IMR-90 (cell line): ENCODE measurements around the gene CLEC14A. TPM values are rescaled to one million over a fixed set of nuclear protein-coding genes. Genes with fewer than 3 reads are reported as not detected.

Source experiments
- ATAC-seq: fragments of 200-7000 bp; cut with Tn5 transposase; 2 replicates; pipeline ENCODE4 v1.9.1; 2020; ENCODE audit warnings: low read depth, mild to moderate bottlenecking, moderate library complexity
- BruUV-seq: library from RNA; stranded (reverse); fragments of 400-500 nt; replicated peaks from 2 replicates; lab custom pipeline; 2021; lab: Mats Ljungman, UMichigan
- CTCF ChIA-PET: fragments of 300-600 bp; formaldehyde crosslinking; extraction: SDS; loops from one replicate; lab custom pipeline; 2021; ENCODE audit warnings: antibody characterized with exemption; lab: Yijun Ruan, JAX
- POLR2A ChIA-PET: fragments of 300-600 bp; sonication (Branson Sonifier 250); formaldehyde crosslinking; loops from one replicate; lab custom pipeline; 2022; ENCODE audit warnings: antibody characterized with exemption; ENCODE audit not compliant: unreplicated experiment; lab: Charles Lee
- DNase-seq: peaks from one replicate; pipeline ENCODE4 v3.0.0; 2013
- H2AFZ ChIP-seq: replicated peaks from 2 replicates; pipeline ENCODE3; 2013; ENCODE audit warnings: low read length, mild to moderate bottlenecking; ENCODE audit not compliant: poor library complexity
- H2AK5ac ChIP-seq: 2 replicates; pipeline ENCODE4 v1.6.1; 2013; ENCODE audit warnings: low read depth, low read length, inconsistent platforms
- H2AK9ac ChIP-seq: replicated peaks from 2 replicates; pipeline ENCODE3; 2013; ENCODE audit warnings: mild to moderate bottlenecking, low read depth, low read length, moderate library complexity; ENCODE audit not compliant: poor library complexity
- H2BK120ac ChIP-seq: 2 replicates; pipeline ENCODE4 v1.6.1; 2013; ENCODE audit warnings: low read depth, low read length, inconsistent platforms
- H2BK15ac ChIP-seq: 3 replicates; pipeline ENCODE4 v1.6.1; 2013; ENCODE audit warnings: low read depth, low read length, inconsistent platforms
- H2BK20ac ChIP-seq: 2 replicates; pipeline ENCODE4 v1.6.1; 2013; ENCODE audit warnings: low read depth, mild to moderate bottlenecking, inconsistent platforms, low read length, moderate library complexity
- H2BK5ac ChIP-seq: 2 replicates; pipeline ENCODE4 v1.6.1; 2013; ENCODE audit warnings: mild to moderate bottlenecking, low read depth, low read length, inconsistent platforms; ENCODE audit not compliant: poor library complexity, severe bottlenecking
- H3K14ac ChIP-seq: replicated peaks from 2 replicates; pipeline ENCODE4 v1.6.1; 2013; ENCODE audit warnings: low read depth, low read length, inconsistent platforms
- H3K18ac ChIP-seq: 2 replicates; pipeline ENCODE4 v1.6.1; 2013; ENCODE audit warnings: low read depth, low read length, control low read depth
- H3K23ac ChIP-seq: 2 replicates; pipeline ENCODE4 v1.6.1; 2013; ENCODE audit warnings: low read depth, low read length, inconsistent platforms
- H3K27ac ChIP-seq: 2 replicates; pipeline ENCODE4 v1.5.1; 2013; ENCODE audit warnings: mild to moderate bottlenecking, control low read depth, low read length; ENCODE audit not compliant: insufficient read depth
- H3K27me3 ChIP-seq: 2 replicates; pipeline ENCODE4 v1.6.1; 2013; ENCODE audit warnings: low read length; ENCODE audit not compliant: control insufficient read depth, insufficient read depth
- H3K36me3 ChIP-seq: 2 replicates; pipeline ENCODE4 v1.6.1; 2013; ENCODE audit warnings: low read length, mixed read lengths; ENCODE audit not compliant: control insufficient read depth, insufficient read depth
- H3K4ac ChIP-seq: 2 replicates; pipeline ENCODE4 v1.6.1; 2013; ENCODE audit warnings: low read depth, low read length, inconsistent platforms
- H3K4me1 ChIP-seq: 2 replicates; pipeline ENCODE4 v1.6.1; 2013; ENCODE audit warnings: low read length, mixed read lengths; ENCODE audit not compliant: control insufficient read depth, insufficient read depth
- H3K4me2 ChIP-seq: 2 replicates; pipeline ENCODE4 v1.6.1; 2013; ENCODE audit warnings: low read depth, mild to moderate bottlenecking, control low read depth, low read length, moderate library complexity
- H3K4me3 ChIP-seq: 2 replicates; pipeline ENCODE4 v1.5.1; 2013; ENCODE audit warnings: low read depth, mild to moderate bottlenecking, control low read depth, low read length, moderate library complexity; ENCODE audit not compliant: insufficient read depth
- H3K56ac ChIP-seq: 2 replicates; pipeline ENCODE4 v1.6.1; 2013; ENCODE audit warnings: low read length, inconsistent platforms; ENCODE audit not compliant: insufficient read depth; ENCODE audit errors: extremely low read depth
- H3K79me1 ChIP-seq, 2 experiments: 2 replicates each; pipeline ENCODE4 v1.6.1; 2013; ENCODE audit warnings: low read length in 2 of 2, inconsistent platforms in 1 of 2, low read depth in 1 of 2
- H3K9ac ChIP-seq: 2 replicates; pipeline ENCODE4 v1.6.1; 2013; ENCODE audit warnings: low read depth, low read length, control low read depth
- H3K9me1 ChIP-seq: 2 replicates; pipeline ENCODE4 v1.6.1; 2013; ENCODE audit warnings: low read length, inconsistent platforms; ENCODE audit not compliant: insufficient read depth
- H3K9me3 ChIP-seq: 2 replicates; pipeline ENCODE4 v1.6.1; 2013; ENCODE audit warnings: low read length; ENCODE audit not compliant: control insufficient read depth, insufficient read depth
- H4K20me1 ChIP-seq: 2 replicates; pipeline ENCODE4 v1.6.1; 2013; ENCODE audit warnings: low read length, inconsistent platforms; ENCODE audit not compliant: insufficient read depth
- H4K5ac ChIP-seq: 2 replicates; pipeline ENCODE4 v1.6.1; 2013; ENCODE audit warnings: mild to moderate bottlenecking, low read depth, low read length, control low read depth
- H4K8ac ChIP-seq, 2 experiments: 2 replicates each; pipeline ENCODE4 v1.6.1; 2013; ENCODE audit warnings: low read depth in 2 of 2, low read length in 2 of 2, control low read depth in 1 of 2, inconsistent platforms in 1 of 2
- H4K91ac ChIP-seq: 2 replicates; pipeline ENCODE4 v1.6.1; 2013; ENCODE audit warnings: low read depth, low read length, inconsistent platforms; ENCODE audit not compliant: insufficient read depth
- BHLHE40 ChIP-seq: fragments of 150-350 bp; IDR thresholded peaks from 2 replicates; pipeline ENCODE4 v1.6.1; 2016; ENCODE audit warnings: mild to moderate bottlenecking, low read depth, low read length
- CEBPB ChIP-seq: IDR thresholded peaks from 2 replicates; pipeline ENCODE4 v1.6.1; 2012; ENCODE audit warnings: low read depth, low read length, improper control_type of control experiment
- CHD1 ChIP-seq: IDR thresholded peaks from 2 replicates; pipeline ENCODE4 v1.6.1; 2012; ENCODE audit warnings: low read depth, low read length, improper control_type of control experiment
- ELK1 ChIP-seq: fragments of 150-350 bp; IDR thresholded peaks from 2 replicates; pipeline ENCODE4 v1.6.1; 2016; ENCODE audit warnings: low read depth, mild to moderate bottlenecking, low read length, moderate library complexity, borderline replicate concordance
- FOS ChIP-seq: fragments of 150-350 bp; IDR thresholded peaks from 2 replicates; pipeline ENCODE4 v1.6.1; 2016; ENCODE audit warnings: low read depth, low read length
- MAFK ChIP-seq: IDR thresholded peaks from 2 replicates; pipeline ENCODE4 v1.6.1; 2012; ENCODE audit warnings: low read depth, low read length, improper control_type of control experiment
- MAZ ChIP-seq: IDR thresholded peaks from 2 replicates; pipeline ENCODE4 v1.6.1; 2012; ENCODE audit warnings: low read depth, mild to moderate bottlenecking, low read length, improper control_type of control experiment, moderate library complexity, borderline replicate concordance
- MXI1 ChIP-seq: IDR thresholded peaks from 2 replicates; pipeline ENCODE4 v1.6.1; 2012; ENCODE audit warnings: low read depth, mild to moderate bottlenecking, low read length, moderate library complexity, borderline replicate concordance
- POLR2A ChIP-seq: IDR thresholded peaks from 2 replicates; pipeline ENCODE4 v1.6.1; 2012; ENCODE audit warnings: mild to moderate bottlenecking, low read depth, low read length
- RCOR1 ChIP-seq: IDR thresholded peaks from 2 replicates; pipeline ENCODE4 v1.6.1; 2012; ENCODE audit warnings: mild to moderate bottlenecking, low read length, improper control_type of control experiment; ENCODE audit not compliant: insufficient replicate concordance
- RFX5 ChIP-seq: IDR thresholded peaks from 2 replicates; pipeline ENCODE4 v1.8.0; 2012; ENCODE audit warnings: low read depth, mild to moderate bottlenecking, low read length, moderate library complexity
- SMC3 ChIP-seq: fragments of 150-350 bp; IDR thresholded peaks from 2 replicates; pipeline ENCODE4 v1.6.1; 2016; ENCODE audit warnings: low read depth, mild to moderate bottlenecking, antibody characterized with exemption, low read length, moderate library complexity
- USF2 ChIP-seq: fragments of 150-350 bp; IDR thresholded peaks from 2 replicates; pipeline ENCODE4 v1.6.1; 2017; ENCODE audit warnings: mild to moderate bottlenecking, antibody characterized with exemption, low read length, low read depth
- dilution Hi-C: fragments of 300-500 bp; cut with HindIII; formaldehyde crosslinking; loops from one replicate; pipeline ENCODE4 v1.14.3; 2018; ENCODE audit warnings: low sequenced_read_pairs; ENCODE audit not compliant: unreplicated experiment
- in situ Hi-C: fragments of 300-500 bp; cut with MboI; formaldehyde crosslinking; loops from 3 replicates; pipeline ENCODE4 v1.14.3; 2019; ENCODE audit warnings: low sequenced_read_pairs, inconsistent platforms, mixed read lengths
- intact Hi-C: fragments of 100-400 bp; cut with micrococcal nuclease; formaldehyde crosslinking; loops from 2 replicates; pipeline ENCODE4 v1.10.0; 2022
- polyA plus RNA-seq, 3 experiments: library from polyadenylated mRNA; depleted of rRNA; stranded (reverse); fragments of >200 nt; gene quantifications; 2 replicates each; pipeline ENCODE4 v1.2.3, GENCODE V29; 2012; ENCODE audit warnings: low replicate concordance in 1 of 3
- total RNA-seq: library from RNA; depleted of rRNA; stranded (reverse); fragments of >200 nt; gene quantifications from 2 replicates; pipeline ENCODE4 v1.2.3, GENCODE V29; 2012
- TF ChIP-seq, protein P1 (sequence below): conservative IDR thresholded peaks from 2 replicates; pipeline ENCODE4 v1.5.1; 2012; ENCODE audit warnings: mild to moderate bottlenecking, low read depth, low read length, improper control_type of control experiment

CLEC14A gene
- total and polyA plus RNA-seq, 2 of the 4 experiments (the other 2 are of a cell fraction), result 3.0 to 6.2 TPM

DNA sequence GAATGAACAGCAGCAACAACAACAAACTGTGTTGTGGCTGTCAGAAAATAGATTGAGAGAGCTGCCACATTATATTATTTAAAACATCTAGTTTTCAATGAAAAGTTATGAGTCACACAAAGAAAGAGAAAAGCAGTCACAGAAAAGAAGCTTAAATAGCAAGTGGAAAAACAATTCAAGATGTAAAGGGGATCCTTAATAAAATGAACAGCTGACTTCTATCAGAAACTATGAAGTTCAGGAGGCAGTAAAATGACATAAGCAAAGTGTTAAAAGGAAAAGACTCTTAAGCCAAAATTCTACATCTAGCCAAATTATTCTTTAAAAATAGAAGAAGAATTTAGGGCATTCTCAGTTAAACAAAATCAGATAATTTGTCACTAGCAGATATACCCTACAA is 5.6 kb downstream of the CLEC14A start:
- ATAC-seq (no peak), DNase-seq (peak; percentile 24)
- H2AFZ ChIP-seq, result no peak overlapping the region
- H3K23ac ChIP-seq, result no peak overlapping the region
- in situ Hi-C loops (no loop called here), dilution Hi-C loops (no loop called here), intact Hi-C loops (loop anchor here (5.0 kb wide), 1 partner anchor 152 kb away; no protein-coding TSS in a partner anchor)
- no peak overlapping the region for H2BK5ac ChIP-seq
- TF ChIP-seq FOS (no peak), POLR2A (no peak), USF2 (no peak), MXI1 (no peak), RFX5 (no peak), BHLHE40 (no peak), CHD1 (no peak), SMC3 (no peak), CEBPB (no peak), MAFK (no peak), MAZ (no peak), RCOR1 (no peak), ELK1 (no peak)
- TF ChIP-seq, protein P1, sequence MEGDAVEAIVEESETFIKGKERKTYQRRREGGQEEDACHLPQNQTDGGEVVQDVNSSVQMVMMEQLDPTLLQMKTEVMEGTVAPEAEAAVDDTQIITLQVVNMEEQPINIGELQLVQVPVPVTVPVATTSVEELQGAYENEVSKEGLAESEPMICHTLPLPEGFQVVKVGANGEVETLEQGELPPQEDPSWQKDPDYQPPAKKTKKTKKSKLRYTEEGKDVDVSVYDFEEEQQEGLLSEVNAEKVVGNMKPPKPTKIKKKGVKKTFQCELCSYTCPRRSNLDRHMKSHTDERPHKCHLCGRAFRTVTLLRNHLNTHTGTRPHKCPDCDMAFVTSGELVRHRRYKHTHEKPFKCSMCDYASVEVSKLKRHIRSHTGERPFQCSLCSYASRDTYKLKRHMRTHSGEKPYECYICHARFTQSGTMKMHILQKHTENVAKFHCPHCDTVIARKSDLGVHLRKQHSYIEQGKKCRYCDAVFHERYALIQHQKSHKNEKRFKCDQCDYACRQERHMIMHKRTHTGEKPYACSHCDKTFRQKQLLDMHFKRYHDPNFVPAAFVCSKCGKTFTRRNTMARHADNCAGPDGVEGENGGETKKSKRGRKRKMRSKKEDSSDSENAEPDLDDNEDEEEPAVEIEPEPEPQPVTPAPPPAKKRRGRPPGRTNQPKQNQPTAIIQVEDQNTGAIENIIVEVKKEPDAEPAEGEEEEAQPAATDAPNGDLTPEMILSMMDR, result no peak
- CTCF ChIA-PET, result interaction anchor here (1.1 kb wide), 1 partner anchor 45 kb away, joined by 5 read pairs; no protein-coding TSS in a partner anchor
- no peak overlapping the region for H4K91ac ChIP-seq
- H4K5ac ChIP-seq, result no peak overlapping the region; the same call in 1 of the 2 replicates
- H3K27ac ChIP-seq, result no peak overlapping the region
- no peak overlapping the region for H3K9ac ChIP-seq
- no peak overlapping the region for H2BK120ac ChIP-seq
- H4K20me1 ChIP-seq, result no peaks in the 10 kb centered on the region
- BruUV-seq, result no TSS peak
- no peak overlapping the region for H2BK15ac ChIP-seq
- H3K36me3 ChIP-seq, result no peaks in the 10 kb centered on the region
- H3K9me1 ChIP-seq, result no peaks in the 10 kb centered on the region
- no peak overlapping the region for H3K14ac ChIP-seq
- no peak overlapping the region for H3K4ac ChIP-seq
- H2AK9ac ChIP-seq, result no peak overlapping the region
- no peak overlapping the region for H2BK20ac ChIP-seq
- no peaks in the 10 kb centered on the region for H3K79me1 ChIP-seq
- no peak overlapping the region for H3K18ac ChIP-seq
- no peak overlapping the region for H4K8ac ChIP-seq
- H3K27me3 ChIP-seq, result no peaks in the 10 kb centered on the region
- no peak overlapping the region for H3K56ac ChIP-seq
- POLR2A ChIA-PET, result no interaction called here
- H2AK5ac ChIP-seq, result no peak overlapping the region
- H3K4me2 ChIP-seq, result no peak overlapping the region
- no peaks in the 10 kb centered on the region for H3K9me3 ChIP-seq
- H3K4me3 ChIP-seq, result no peak overlapping the region
- H3K4me1 ChIP-seq, result no peaks in the 10 kb centered on the region
